NAMALWA (cell line): ENCODE data around the gene ENPP7.
"Not testable (repeated sequence)": the region's sequence is repeated elsewhere in the genome, so short reads cannot be mapped to it uniquely, and the experiment has no call there.

Experiments used
- DNase-seq: peaks from one replicate; pipeline ENCODE4 v3.0.0-alpha.2; 2015; ENCODE audit warnings: low spot score

The ENPP7 gene

DNA sequence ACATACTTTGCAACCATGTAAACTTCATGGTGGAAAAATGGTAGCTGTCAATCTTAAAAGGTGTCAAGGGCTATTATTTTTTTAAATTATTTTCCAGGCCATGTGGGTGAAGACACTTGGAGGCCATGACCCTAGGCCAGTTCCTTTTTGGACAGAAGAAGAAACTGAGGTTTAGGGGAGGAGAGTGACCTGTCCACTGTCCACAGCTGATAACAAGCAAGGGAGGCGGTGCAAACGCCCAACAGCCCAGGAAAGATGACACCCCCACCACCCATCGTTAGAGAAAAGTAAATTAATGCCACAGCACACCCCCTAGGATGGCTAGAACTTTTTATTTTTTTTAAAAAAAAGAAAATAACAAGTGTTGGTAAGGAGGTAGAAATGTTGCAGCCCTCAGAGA lies 19.2 kb downstream of the ENPP7 start:
- DNase-seq = no peak

GRCh38 chr17:79750650-79751545 lies 20.2 kb downstream of the ENPP7 start:
- DNase-seq = no peak

GRCh38 chr17:79752175-79752574 lies 21.4 kb downstream of the ENPP7 start:
- no peak for DNase-seq

- DNase-seq = no peak
Measured at GRCh38 chr17:79754370-79754769, 23.6 kb downstream of the ENPP7 start.

- DNase-seq = not testable (repeated sequence)
Measured at GRCh38 chr17:79754903-79755302, 24.2 kb downstream of the ENPP7 start.

- no peak for DNase-seq
Measured at GRCh38 chr17:79755591-79755990, 24.8 kb downstream of the ENPP7 start.

- DNase-seq = no peak
Measured at GRCh38 chr17:79757140-79757745, 26.5 kb downstream of the ENPP7 start.

DNA sequence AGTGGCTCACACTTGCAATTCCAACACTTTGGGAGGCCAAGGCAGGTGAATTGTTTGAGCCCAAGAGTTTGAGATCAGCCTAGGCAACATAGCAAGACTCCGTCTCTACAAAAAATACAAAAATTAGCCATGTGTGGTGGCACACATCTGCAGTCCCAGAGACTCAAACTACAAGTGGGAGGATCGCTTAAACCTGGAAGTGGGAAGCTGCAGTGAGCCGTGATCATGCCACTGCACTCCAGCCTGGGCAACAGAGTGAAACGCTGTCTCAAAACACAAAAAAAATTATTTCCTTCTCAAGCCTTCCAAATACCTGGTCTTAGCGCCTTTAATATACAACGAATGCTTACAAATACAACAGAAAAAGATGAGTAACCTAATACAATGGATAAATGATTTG lies 27.5 kb downstream of the ENPP7 start:
- DNase-seq = no peak

DNA sequence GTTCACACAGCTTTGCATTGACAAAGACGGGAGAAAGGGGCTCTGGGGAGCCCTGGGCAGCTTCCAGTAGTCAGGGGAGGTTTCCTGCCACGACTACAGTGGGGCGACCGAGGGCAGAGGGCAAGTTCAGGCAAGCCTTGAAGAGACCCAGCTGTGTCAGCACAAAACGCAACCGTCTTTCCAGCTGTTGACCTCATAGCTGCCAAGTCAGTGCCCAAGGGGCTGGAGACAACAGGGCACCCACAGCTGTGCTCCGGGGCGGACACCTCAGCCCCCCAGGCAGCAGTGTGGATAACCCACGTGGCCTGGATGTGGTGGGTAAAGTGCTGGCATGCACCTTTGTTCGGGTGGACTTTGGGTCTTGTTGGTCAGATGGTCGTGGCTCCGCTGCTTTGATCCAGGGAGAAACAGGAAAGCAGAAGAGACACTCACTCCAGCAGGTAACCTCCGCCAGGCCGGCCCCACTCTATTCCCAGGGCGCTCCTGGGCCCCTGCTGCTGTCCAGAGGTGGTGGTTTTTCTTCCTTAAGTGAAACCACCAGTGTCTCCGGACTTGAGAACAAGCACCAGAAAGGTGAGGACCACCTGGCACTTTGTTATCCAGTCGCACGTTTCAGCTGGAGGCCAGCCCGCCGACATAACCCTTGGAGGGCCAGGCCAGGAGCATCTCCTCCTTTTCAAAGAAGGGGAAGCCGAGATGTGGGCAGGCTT lies 29.6 kb downstream of the ENPP7 start:
- DNase-seq = no peak

DNA sequence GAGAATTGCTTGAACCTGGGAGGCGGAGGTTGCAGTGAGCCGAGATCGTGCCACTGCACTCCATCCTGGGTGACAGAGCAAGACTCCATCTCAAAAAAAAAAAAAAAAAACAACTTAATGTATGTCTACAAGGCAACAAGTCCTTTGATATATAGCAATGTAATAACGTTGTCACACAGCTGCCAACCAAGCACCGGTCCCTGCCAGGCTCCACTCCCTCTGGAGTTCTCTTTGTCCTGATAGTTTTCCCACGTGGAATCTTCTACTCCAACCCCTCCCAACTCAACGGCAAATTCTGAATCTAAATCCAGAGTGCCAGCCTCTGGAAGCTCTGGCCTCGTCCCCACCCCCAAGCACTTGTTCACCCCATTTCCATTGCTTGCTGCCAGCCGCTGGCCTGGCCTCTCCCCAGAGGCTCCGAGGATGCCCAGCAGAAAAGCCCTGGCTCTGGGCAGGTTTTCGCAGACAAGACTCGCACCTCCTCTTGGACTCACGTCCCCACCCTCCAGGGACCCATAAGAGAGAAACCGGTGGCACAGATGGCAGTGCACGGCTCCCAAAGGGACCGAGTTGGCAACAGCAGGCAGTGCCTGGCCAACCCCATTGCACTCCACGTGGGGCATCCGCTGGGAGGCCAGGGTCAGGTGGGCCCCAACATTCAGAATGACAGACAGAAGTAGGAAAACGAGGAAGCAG lies 31.3 kb downstream of the ENPP7 start:
- no peak for DNase-seq

GRCh38 chr17:79765708-79766107 lies 35.0 kb downstream of the ENPP7 start:
- no peak for DNase-seq

- no peak for DNase-seq
Measured at GRCh38 chr17:79769570-79770506, 39.1 kb downstream of the ENPP7 start.

- no peak for DNase-seq
Measured at GRCh38 chr17:79771276-79771675, 40.5 kb downstream of the ENPP7 start.

GRCh38 chr17:79772726-79773125 lies 42.0 kb downstream of the ENPP7 start:
- not testable (repeated sequence) for DNase-seq

GRCh38 chr17:79774561-79774975 lies 43.8 kb downstream of the ENPP7 start:
- DNase-seq = no peak

DNA sequence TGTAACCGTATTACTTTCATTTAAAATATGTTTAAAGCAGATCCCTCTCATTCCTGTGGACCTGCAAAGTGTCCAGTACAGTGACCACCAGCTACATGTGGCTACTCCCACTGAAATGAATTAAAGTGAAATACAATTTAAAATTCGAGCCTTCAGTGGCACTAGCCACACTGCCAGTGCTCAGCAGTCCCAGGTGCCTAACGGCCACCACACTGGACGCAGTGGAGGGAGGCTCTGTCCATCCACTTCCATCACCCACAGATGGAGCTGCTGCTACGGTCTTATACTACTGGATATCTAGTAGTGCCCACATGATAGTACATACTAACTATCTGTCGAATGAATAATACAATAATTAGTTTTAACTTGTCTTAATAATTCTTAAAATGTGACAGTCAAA lies 44.9 kb downstream of the ENPP7 start:
- no peak for DNase-seq

GRCh38 chr17:79776376-79777119 lies 45.8 kb downstream of the ENPP7 start:
- no peak for DNase-seq

DNA sequence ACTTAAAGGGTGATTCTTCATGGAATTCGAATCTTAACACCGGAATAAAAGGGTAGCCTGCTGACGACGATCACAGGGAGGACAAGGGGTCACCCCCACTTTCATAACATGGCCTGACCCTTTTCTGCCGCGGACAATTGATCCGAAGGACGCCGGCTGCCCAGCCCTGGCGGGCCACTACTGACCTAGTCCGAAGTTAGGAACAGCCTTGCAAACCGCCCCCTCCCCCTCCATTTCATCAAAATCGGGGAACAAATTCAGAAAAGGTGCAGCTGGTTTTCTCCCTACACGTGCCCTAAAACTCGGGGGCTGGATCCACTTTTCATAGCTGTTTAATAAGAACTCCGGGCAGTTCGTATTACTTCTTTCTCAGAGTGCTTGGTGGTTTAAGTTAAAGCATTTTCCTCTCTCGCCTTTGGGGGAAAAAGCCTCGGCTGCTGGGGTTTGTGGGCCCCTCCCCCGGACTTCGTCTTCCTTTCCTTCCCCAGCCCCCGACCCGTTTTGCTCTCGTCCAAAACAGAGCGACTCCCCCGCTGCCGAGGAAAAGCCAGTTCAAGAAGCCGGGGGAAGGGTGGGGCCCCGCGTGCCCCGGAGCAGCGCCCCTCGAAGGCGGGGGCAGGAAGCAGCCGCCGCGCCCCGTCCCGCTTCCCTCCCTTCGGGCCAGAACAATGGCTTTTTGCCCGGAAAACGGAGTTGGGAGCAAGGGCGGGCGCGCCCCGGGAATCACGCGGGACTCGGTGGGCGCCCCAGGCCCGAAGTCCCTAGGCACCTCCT lies 46.6 kb downstream of the ENPP7 start:
- DNase-seq = peak; percentile 65

DNA sequence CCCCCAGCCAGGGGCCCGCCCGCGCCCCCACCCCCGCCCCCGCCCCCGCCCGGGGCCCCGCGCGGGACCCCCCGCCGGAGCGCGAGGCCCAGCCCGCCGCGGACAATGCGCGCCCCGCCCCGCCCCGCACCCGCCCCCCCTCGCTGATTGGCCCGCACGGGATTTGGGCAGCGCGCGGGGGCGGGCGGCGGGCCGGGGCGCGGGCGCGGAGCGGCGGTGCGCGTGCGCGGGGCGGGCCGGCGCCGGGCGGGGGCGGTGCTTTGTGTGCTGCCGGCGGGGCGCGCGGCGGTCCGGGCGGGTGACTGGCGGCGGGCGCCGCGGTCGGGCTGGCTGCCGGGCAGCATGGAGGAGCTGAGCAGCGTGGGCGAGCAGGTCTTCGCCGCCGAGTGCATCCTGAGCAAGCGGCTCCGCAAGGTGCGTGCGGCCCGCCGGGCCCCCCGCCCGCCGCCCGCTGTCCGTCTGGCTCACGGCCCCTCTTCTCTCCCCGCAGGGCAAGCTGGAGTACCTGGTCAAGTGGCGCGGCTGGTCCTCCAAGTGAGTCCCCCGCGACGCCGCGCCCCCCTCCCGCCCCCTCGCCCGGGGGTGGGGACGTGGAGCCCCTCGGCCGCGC lies 47.3 kb downstream of the ENPP7 start, which contains the start of gene CBX2:
TSS of gene CBX2 (plus strand) at position 255 of the 610 bp plus-strand sequence. CDS start at position 343, 88 bp downstream.
- DNase-seq = peak; percentile 72
